ENCODE results near the gene RCL1.

- TF ChIP-seq CTCF (IDR thresholded peaks at IDR 0.05) (no peak), POLR2A (IDR thresholded peaks at IDR 0.05) (no peak), POLR2AphosphoS5 (IDR thresholded peaks at IDR 0.05) (no peak), EP300 (IDR thresholded peaks at IDR 0.05) (no peak)
These were observed 46.7 kb downstream of the RCL1 start for GRCh38 chr9:4839470-4839912.
